CD8-positive, alpha-beta T cell (primary cell): ENCODE measurements around the gene KBTBD2. TPM values are rescaled to one million over a fixed set of nuclear protein-coding genes. Genes with fewer than 3 reads are reported as not detected.

ENCODE experiments used
- total RNA-seq, 46 experiments: library from RNA in 2 of 46; stranded (reverse) in 2 of 46; gene quantifications; one replicate each; pipeline ENCODE4 v1.2.3 and lab custom pipeline; 2021 to 2026

KBTBD2 gene
- total RNA-seq, 2 experiments from 2014 or later: 94.2 to 99.9 TPM

Other genes with a start within 250 kb of the KBTBD2 start
- not detected for gene FKBP9, start 65.7 kb upstream of the KBTBD2 start, total RNA-seq
- gene NT5C3A, start 171.0 kb upstream of the KBTBD2 start, total RNA-seq: 10 to 100 TPM; 36.1 to 39.6 TPM
- 10 to 100 TPM; 20.2 to 21.8 TPM for gene RP9, start 217.6 kb upstream of the KBTBD2 start, total RNA-seq
- gene BBS9, start 237.8 kb upstream of the KBTBD2 start, total RNA-seq: 10 to 100 TPM; 15.7 to 16.7 TPM